Kidney epithelial cell (primary cell): ENCODE data around the gene SLC22A13. TPM values are rescaled to one million over a fixed set of nuclear protein-coding genes. Genes with fewer than 3 reads are reported as not detected.

Source experiments
- DNase-seq: peaks from one replicate; pipeline ENCODE4 v3.0.0-alpha.2; 2010; ENCODE audit warnings: low read depth
- H3K27me3 ChIP-seq: 2 replicates; pipeline ENCODE4 v1.6.0; 2011; ENCODE audit warnings: low read length; ENCODE audit not compliant: control insufficient read depth, insufficient read depth
- H3K36me3 ChIP-seq: 2 replicates; pipeline ENCODE4 v1.5.1; 2011; ENCODE audit warnings: low read length; ENCODE audit not compliant: control insufficient read depth, insufficient read depth
- H3K4me3 ChIP-seq: 2 replicates; pipeline ENCODE4 v1.5.1; 2011; ENCODE audit warnings: low read depth, mild to moderate bottlenecking, control low read depth, low read length
- total RNA-seq: library from RNA; depleted of rRNA; stranded (reverse); fragments of >200 nt; gene quantifications from 2 replicates; pipeline ENCODE4 v1.2.3, GENCODE V29; 2015
- TF ChIP-seq, protein P1 (sequence below): IDR thresholded peaks from 2 replicates; pipeline ENCODE4 v1.5.1; 2011; ENCODE audit warnings: mild to moderate bottlenecking, moderate library complexity, low read length, control low read depth, inconsistent platforms; ENCODE audit not compliant: insufficient read depth, poor library complexity, severe bottlenecking

Gene SLC22A13
- total RNA-seq, 1 donor from 2014 or later, result not detected

GRCh38 chr3:38327335-38328009 is 61.9 kb downstream of the SLC22A13 start:
- Histone ChIP-seq H3K36me3 (no peaks in the 10 kb centered on the region), H3K27me3 (no peaks in the 10 kb centered on the region), H3K4me3 (no peak overlapping the region)
- TF ChIP-seq, protein P1, sequence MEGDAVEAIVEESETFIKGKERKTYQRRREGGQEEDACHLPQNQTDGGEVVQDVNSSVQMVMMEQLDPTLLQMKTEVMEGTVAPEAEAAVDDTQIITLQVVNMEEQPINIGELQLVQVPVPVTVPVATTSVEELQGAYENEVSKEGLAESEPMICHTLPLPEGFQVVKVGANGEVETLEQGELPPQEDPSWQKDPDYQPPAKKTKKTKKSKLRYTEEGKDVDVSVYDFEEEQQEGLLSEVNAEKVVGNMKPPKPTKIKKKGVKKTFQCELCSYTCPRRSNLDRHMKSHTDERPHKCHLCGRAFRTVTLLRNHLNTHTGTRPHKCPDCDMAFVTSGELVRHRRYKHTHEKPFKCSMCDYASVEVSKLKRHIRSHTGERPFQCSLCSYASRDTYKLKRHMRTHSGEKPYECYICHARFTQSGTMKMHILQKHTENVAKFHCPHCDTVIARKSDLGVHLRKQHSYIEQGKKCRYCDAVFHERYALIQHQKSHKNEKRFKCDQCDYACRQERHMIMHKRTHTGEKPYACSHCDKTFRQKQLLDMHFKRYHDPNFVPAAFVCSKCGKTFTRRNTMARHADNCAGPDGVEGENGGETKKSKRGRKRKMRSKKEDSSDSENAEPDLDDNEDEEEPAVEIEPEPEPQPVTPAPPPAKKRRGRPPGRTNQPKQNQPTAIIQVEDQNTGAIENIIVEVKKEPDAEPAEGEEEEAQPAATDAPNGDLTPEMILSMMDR, result no peak
- DNase-seq, result peak; percentile 61

Other genes with a start within 250 kb of the SLC22A13 start
- 19.0 and 21.8 TPM in 2 replicates for gene PLCD1, start 236.2 kb upstream of the SLC22A13 start, total RNA-seq
- 0.17 TPM in 1 of 2 replicates, not detected in the other for gene DLEC1, start 226.6 kb upstream of the SLC22A13 start, total RNA-seq
- gene ACAA1, start 128.7 kb upstream of the SLC22A13 start, total RNA-seq, result 54.5 and 60.7 TPM in 2 replicates
- gene MYD88, start 127.2 kb upstream of the SLC22A13 start, total RNA-seq, result 36.5 and 71.2 TPM in 2 replicates
- gene OXSR1, start 100.3 kb upstream of the SLC22A13 start, total RNA-seq, result 38.1 and 41.9 TPM in 2 replicates
- 0.58 TPM in 1 of 2 replicates, not detected in the other for gene SLC22A14, start 16.5 kb downstream of the SLC22A13 start, total RNA-seq
- 1.9 and 2.6 TPM in 2 replicates for gene XYLB, start 81.0 kb downstream of the SLC22A13 start, total RNA-seq
- gene ACVR2B, start 188.1 kb downstream of the SLC22A13 start, total RNA-seq, result 16.1 and 18.7 TPM in 2 replicates
- 5.4 and 6.4 TPM in 2 replicates for gene EXOG, start 230.5 kb downstream of the SLC22A13 start, total RNA-seq